Measurements from ENCODE around the gene TRPC4AP.
"Not testable (repeated sequence)": the region's sequence is repeated elsewhere in the genome, so short reads cannot be mapped to it uniquely, and the experiment has no call there.

Gene TRPC4AP

GRCh38 chr20:35092524-35093266 lies at the start of gene TRPC4AP:
TSS of gene TRPC4AP (minus strand) at chr20:35092807. CDS start at chr20:35092781, 26 bp downstream.
- peak; percentile 90 for DNase-seq (ENCODE audit: low spot score)

- DNase-seq (ENCODE audit: low spot score): no peak
Observed at GRCh38 chr20:35135867-35136586, 43.4 kb upstream of the TRPC4AP start.

- DNase-seq (ENCODE audit: low spot score): no peak
Observed at GRCh38 chr20:35134880-35135279, 42.3 kb upstream of the TRPC4AP start.

- DNase-seq (ENCODE audit: low spot score): no peak
Observed at GRCh38 chr20:35134472-35134871, 41.9 kb upstream of the TRPC4AP start.

- DNase-seq (ENCODE audit: low spot score): no peak
Observed at GRCh38 chr20:35133735-35134134, 41.1 kb upstream of the TRPC4AP start.

- no peak for DNase-seq (ENCODE audit: low spot score)
Observed at GRCh38 chr20:35133031-35133430, 40.4 kb upstream of the TRPC4AP start.

GRCh38 chr20:35131934-35132333 lies 39.3 kb upstream of the TRPC4AP start:
- DNase-seq (ENCODE audit: low spot score): no peak

- DNase-seq (ENCODE audit: low spot score): no peak
Observed at GRCh38 chr20:35129647-35130069, 37.1 kb upstream of the TRPC4AP start.

GRCh38 chr20:35125753-35126152 lies 33.1 kb upstream of the TRPC4AP start:
- DNase-seq (ENCODE audit: low spot score): no peak

- no peak for DNase-seq (ENCODE audit: low spot score)
Observed at GRCh38 chr20:35122756-35123405, 30.3 kb upstream of the TRPC4AP start.

- no peak for DNase-seq (ENCODE audit: low spot score)
Observed at GRCh38 chr20:35121186-35121585, 28.6 kb upstream of the TRPC4AP start.

GRCh38 chr20:35120012-35120701 lies 27.6 kb upstream of the TRPC4AP start:
- no peak for DNase-seq (ENCODE audit: low spot score)

- DNase-seq (ENCODE audit: low spot score): no peak
Observed at GRCh38 chr20:35117629-35118028, 25.0 kb upstream of the TRPC4AP start.

GRCh38 chr20:35117196-35117595 lies 24.6 kb upstream of the TRPC4AP start:
- no peak for DNase-seq (ENCODE audit: low spot score)

GRCh38 chr20:35116258-35116657 lies 23.7 kb upstream of the TRPC4AP start:
- DNase-seq (ENCODE audit: low spot score): no peak

- DNase-seq (ENCODE audit: low spot score): no peak
Observed at GRCh38 chr20:35115606-35116005, 23.0 kb upstream of the TRPC4AP start.

GRCh38 chr20:35112276-35112675 lies 19.7 kb upstream of the TRPC4AP start:
- DNase-seq (ENCODE audit: low spot score): not testable (repeated sequence)

- no peak for DNase-seq (ENCODE audit: low spot score)
Observed at GRCh38 chr20:35111141-35111888, 18.7 kb upstream of the TRPC4AP start.

- DNase-seq (ENCODE audit: low spot score): no peak
Observed at GRCh38 chr20:35108921-35109320, 16.3 kb upstream of the TRPC4AP start.

GRCh38 chr20:35106827-35107380 lies 14.3 kb upstream of the TRPC4AP start:
- no peak for DNase-seq (ENCODE audit: low spot score)

- DNase-seq (ENCODE audit: low spot score): no peak
Observed at GRCh38 chr20:35104685-35105295, 12.2 kb upstream of the TRPC4AP start.

Data from putamen (tissue), 1 donor.